B cell (primary cell): ENCODE data around the gene PRKN.

Experiments used
- EZH2 ChIP-seq: IDR thresholded peaks from 2 replicates; pipeline ENCODE4 v1.6.1; 2012; ENCODE audit warnings: borderline replicate concordance, low read depth, mild to moderate bottlenecking, moderate library complexity, low read length; ENCODE audit not compliant: insufficient read depth, poor library complexity, severe bottlenecking
- TF ChIP-seq, protein P1 (sequence below): fragments of 200-600 bp; IDR thresholded peaks from one replicate; pipeline ENCODE4 v1.8.0; 2022; ENCODE audit warnings: antibody characterized with exemption, mild to moderate bottlenecking

GRCh38 chr6:161439093-161439492 lies 1288.5 kb downstream of the PRKN start:
- TF ChIP-seq, protein P1, sequence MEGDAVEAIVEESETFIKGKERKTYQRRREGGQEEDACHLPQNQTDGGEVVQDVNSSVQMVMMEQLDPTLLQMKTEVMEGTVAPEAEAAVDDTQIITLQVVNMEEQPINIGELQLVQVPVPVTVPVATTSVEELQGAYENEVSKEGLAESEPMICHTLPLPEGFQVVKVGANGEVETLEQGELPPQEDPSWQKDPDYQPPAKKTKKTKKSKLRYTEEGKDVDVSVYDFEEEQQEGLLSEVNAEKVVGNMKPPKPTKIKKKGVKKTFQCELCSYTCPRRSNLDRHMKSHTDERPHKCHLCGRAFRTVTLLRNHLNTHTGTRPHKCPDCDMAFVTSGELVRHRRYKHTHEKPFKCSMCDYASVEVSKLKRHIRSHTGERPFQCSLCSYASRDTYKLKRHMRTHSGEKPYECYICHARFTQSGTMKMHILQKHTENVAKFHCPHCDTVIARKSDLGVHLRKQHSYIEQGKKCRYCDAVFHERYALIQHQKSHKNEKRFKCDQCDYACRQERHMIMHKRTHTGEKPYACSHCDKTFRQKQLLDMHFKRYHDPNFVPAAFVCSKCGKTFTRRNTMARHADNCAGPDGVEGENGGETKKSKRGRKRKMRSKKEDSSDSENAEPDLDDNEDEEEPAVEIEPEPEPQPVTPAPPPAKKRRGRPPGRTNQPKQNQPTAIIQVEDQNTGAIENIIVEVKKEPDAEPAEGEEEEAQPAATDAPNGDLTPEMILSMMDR = no peak
- no peak for TF ChIP-seq EZH2
